A549 treated with AZD2906 at 1 μM for 4 hours (cell line): ENCODE results near the gene OGFOD2. TPM values are rescaled to one million over a fixed set of nuclear protein-coding genes. Genes with fewer than 3 reads are reported as not detected.

ENCODE experiments used
- total RNA-seq: library from RNA; stranded (reverse); fragments of 200-300 nt; extraction: Qiagen RNA extraction; gene quantifications from 5 replicates; pipeline ENCODE4 v1.2.3, GENCODE V29; 2022

OGFOD2 gene
- 9.4 to 19.9 TPM (median 16.7 TPM) in 5 replicates for total RNA-seq

GRCh38 chr12:122974892-122975789 lies at the start of gene OGFOD2:
OGFOD2 (plus strand) TSS chr12:122975244; CDS start chr12:122975252, 8 bp downstream.

GRCh38 chr12:122965851-122966742 lies 8.9 kb upstream of the OGFOD2 start, which contains the start of gene ABCB9:
ABCB9 (minus strand) TSS chr12:122966463; CDS start chr12:122960235, 6,228 bp downstream.

GRCh38 chr12:122980183-122981035 lies 5.4 kb downstream of the OGFOD2 start, which contains the start of gene ARL6IP4:
ARL6IP4 (plus strand) TSS chr12:122980681; CDS start chr12:122981140, 459 bp downstream.

Other genes with a start within 250 kb of the OGFOD2 start
- 0.02 to 0.05 TPM (median 0.04 TPM) in 5 replicates for gene HCAR1, start 244.4 kb upstream of the OGFOD2 start, total RNA-seq
- gene DENR, start 222.4 kb upstream of the OGFOD2 start, total RNA-seq: 49.8 to 65.8 TPM (median 51.1 TPM) in 5 replicates
- 0.03 to 0.14 TPM (median 0.06 TPM) in 5 replicates for gene CCDC62, start 200.7 kb upstream of the OGFOD2 start, total RNA-seq
- 22.5 to 32.5 TPM (median 29.5 TPM) in 5 replicates for gene HIP1R, start 139.8 kb upstream of the OGFOD2 start, total RNA-seq
- gene VPS37B, start 79.1 kb upstream of the OGFOD2 start, total RNA-seq: 26.7 to 28.8 TPM (median 28.1 TPM) in 5 replicates
- gene ABCB9, start 8.8 kb upstream of the OGFOD2 start, total RNA-seq: 9.6 to 12.9 TPM (median 11.2 TPM) in 5 replicates
- gene ARL6IP4, start 5.4 kb downstream of the OGFOD2 start, total RNA-seq: 204 to 252 TPM (median 235 TPM) in 5 replicates
- gene PITPNM2, start 175.8 kb downstream of the OGFOD2 start, total RNA-seq: 14.9 to 23.9 TPM (median 19.8 TPM) in 5 replicates